ENCODE measurements around the gene RHOXF2. TPM values are rescaled to one million over a fixed set of nuclear protein-coding genes. Genes with fewer than 3 reads are reported as not detected.
"Not testable (repeated sequence)": the region's sequence is repeated elsewhere in the genome, so short reads cannot be mapped to it uniquely, and the experiment has no call there.

Gene RHOXF2
- polyA plus RNA-seq = not detected

- no CpG with 5 or more reads among the region's 15 CpGs for WGBS, 3 donors
- H3K27ac ChIP-seq (ENCODE audit: low read depth, low read length) = not testable (repeated sequence)
Observed at GRCh38 chrX:120158313-120158712, at the start of gene RHOXF2. RHOXF2 (plus strand) TSS chrX:120158613; CDS start chrX:120158751, 138 bp downstream.

GRCh38 chrX:120109378-120109777, 49.0 kb upstream of the RHOXF2 start:
- 64 to 73% (median 66%) methylated on average over 1 of the region's 1 CpG for WGBS, 3 donors
- H3K27ac ChIP-seq (ENCODE audit: low read depth, low read length) = no peak overlapping the region

- H3K27ac ChIP-seq (ENCODE audit: low read depth, low read length) = no peak overlapping the region
Observed at GRCh38 chrX:120111611-120112010, 46.8 kb upstream of the RHOXF2 start.

GRCh38 chrX:120115438-120115963, 42.9 kb upstream of the RHOXF2 start, which contains the start of gene RHOXF1:
RHOXF1 (minus strand) TSS chrX:120115913; CDS start chrX:120115862, 51 bp downstream.
- 90 to 96% (median 96%) methylated on average over 24 to 35 of the region's 35 CpGs for WGBS, 3 donors
- no peak within 1 kb of the TSS for H3K27ac ChIP-seq (ENCODE audit: low read depth, low read length)

GRCh38 chrX:120120223-120120622, 38.2 kb upstream of the RHOXF2 start:
- 79 to 89% (median 84%) methylated on average over 10 to 12 of the region's 12 CpGs for WGBS, 3 donors
- no peak overlapping the region for H3K27ac ChIP-seq (ENCODE audit: low read depth, low read length)

GRCh38 chrX:120125444-120125843, 33.0 kb upstream of the RHOXF2 start:
- WGBS, 3 donors = 82 to 90% (median 86%) methylated on average over 3 of the region's 3 CpGs
- H3K27ac ChIP-seq (ENCODE audit: low read depth, low read length) = no peak overlapping the region

- H3K27ac ChIP-seq (ENCODE audit: low read depth, low read length) = not testable (repeated sequence)
- 74 to 92% (median 86%) methylated on average over 5 of the region's 5 CpGs for WGBS, 3 donors
Observed at GRCh38 chrX:120128306-120128846, 30.0 kb upstream of the RHOXF2 start.

- WGBS, 3 donors = 56 to 89% (median 75%) methylated on average over 6 of the region's 6 CpGs
- H3K27ac ChIP-seq (ENCODE audit: low read depth, low read length) = no peak overlapping the region
Observed at GRCh38 chrX:120136128-120136527, 22.3 kb upstream of the RHOXF2 start.

GRCh38 chrX:120136840-120137239, 21.6 kb upstream of the RHOXF2 start:
- no peak overlapping the region for H3K27ac ChIP-seq (ENCODE audit: low read depth, low read length)
- 40 to 61% (median 50%) methylated on average over 3 of the region's 3 CpGs for WGBS, 3 donors

- no peak overlapping the region for H3K27ac ChIP-seq (ENCODE audit: low read depth, low read length)
- WGBS, 3 donors = 59 to 72% (median 62%) methylated on average over 3 of the region's 3 CpGs
Observed at GRCh38 chrX:120137439-120137838, 21.0 kb upstream of the RHOXF2 start.

GRCh38 chrX:120140293-120140981, 18.0 kb upstream of the RHOXF2 start:
- H3K27ac ChIP-seq (ENCODE audit: low read depth, low read length) = no peak overlapping the region
- WGBS, 3 donors = 64 to 76% (median 74%) methylated on average over 11 of the region's 11 CpGs

GRCh38 chrX:120144178-120144844, 14.1 kb upstream of the RHOXF2 start:
- 30 to 50% (median 36%) methylated on average over 12 of the region's 12 CpGs for WGBS, 3 donors
- H3K27ac ChIP-seq (ENCODE audit: low read depth, low read length) = no peak overlapping the region

- no peak overlapping the region for H3K27ac ChIP-seq (ENCODE audit: low read depth, low read length)
- WGBS, 3 donors = 52 to 77% (median 58%) methylated on average over 4 of the region's 4 CpGs
Observed at GRCh38 chrX:120145295-120145925, 13.0 kb upstream of the RHOXF2 start.

GRCh38 chrX:120146323-120146722, 12.1 kb upstream of the RHOXF2 start:
- not testable (repeated sequence) for H3K27ac ChIP-seq (ENCODE audit: low read depth, low read length)
- 78 to 90% (median 80%) methylated on average over 1 of the region's 1 CpG for WGBS, 3 donors

- WGBS, 3 donors = 87 to 95% (median 92%) methylated on average over 8 of the region's 8 CpGs
- no peak overlapping the region for H3K27ac ChIP-seq (ENCODE audit: low read depth, low read length)
Observed at GRCh38 chrX:120147537-120147936, 10.9 kb upstream of the RHOXF2 start.

- WGBS, 3 donors = no CpG with 5 or more reads among the region's 12 CpGs
- H3K27ac ChIP-seq (ENCODE audit: low read depth, low read length) = not testable (repeated sequence)
Observed at GRCh38 chrX:120150109-120150744, 8.2 kb upstream of the RHOXF2 start.

GRCh38 chrX:120159086-120159485, 673 bp downstream of the RHOXF2 start:
- 77 to 96% (median 95%) methylated on average over 10 to 13 of the region's 33 CpGs for WGBS, 3 donors

GRCh38 chrX:120193254-120193653, 34.8 kb downstream of the RHOXF2 start:
- H3K27ac ChIP-seq (ENCODE audit: low read depth, low read length) = not testable (repeated sequence)
- WGBS, 3 donors = no CpG with 5 or more reads among the region's 6 CpGs

More at GRCh38 chrX:120159086-120159485, 673 bp downstream of the RHOXF2 start:
- not testable (repeated sequence) for H3K27ac ChIP-seq (ENCODE audit: low read depth, low read length)
